ENCODE measurements around the gene PRKRIP1.
"Not testable (repeated sequence)": the region's sequence is repeated elsewhere in the genome, so short reads cannot be mapped to it uniquely, and the experiment has no call there.

The PRKRIP1 gene

GRCh38 chr7:102460467-102460866 is 64.3 kb downstream of the PRKRIP1 start:
- DNase-seq = no peak

DNA sequence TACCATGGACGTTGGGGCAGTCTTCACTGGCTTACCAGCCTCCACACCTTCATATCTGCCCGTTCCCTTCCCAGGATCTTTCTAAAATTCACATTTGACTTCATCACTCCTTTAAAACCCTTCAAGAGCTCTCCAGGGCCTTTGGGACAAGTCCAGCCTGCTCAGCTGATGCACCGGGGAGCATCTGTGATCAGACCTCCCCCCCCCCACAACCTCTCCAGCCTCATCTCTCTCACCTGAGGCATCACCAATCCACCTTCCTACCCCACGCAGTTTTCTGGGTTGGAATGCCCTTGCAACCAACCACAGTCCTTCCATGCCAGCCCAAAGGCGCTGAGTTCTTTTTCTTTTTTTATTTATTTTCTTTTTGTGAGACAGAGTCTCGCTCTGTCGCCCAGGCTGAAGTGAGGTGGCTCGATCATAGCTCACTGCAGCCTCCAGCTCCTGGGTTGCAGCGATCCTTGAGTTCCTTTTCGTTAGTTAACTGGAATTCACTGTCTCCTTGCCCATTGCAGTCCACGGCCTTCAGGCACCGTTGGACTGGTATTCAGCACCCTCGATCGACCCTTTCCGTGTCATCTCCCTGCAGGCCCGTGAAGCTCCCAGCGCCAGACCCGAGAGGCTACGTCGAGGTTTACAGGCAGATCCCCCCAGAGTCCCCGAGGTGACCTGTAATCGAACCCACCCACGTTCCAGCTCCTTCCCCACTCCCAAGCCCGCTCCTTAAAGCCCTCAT is 67.8 kb downstream of the PRKRIP1 start:
- DNase-seq = no peak

- DNase-seq = peak; percentile 96
Measured at GRCh38 chr7:102464577-102465280, 68.6 kb downstream of the PRKRIP1 start, which contains the start of the genes ALKBH4 and LRWD1. Gene ALKBH4, minus strand, starts transcription at chr7:102464863. Its CDS starts 27 bp downstream, at chr7:102464836. Gene LRWD1, plus strand, starts transcription at chr7:102464984. Its CDS starts 97 bp downstream, at chr7:102465081.

GRCh38 chr7:102466097-102466496 is 69.9 kb downstream of the PRKRIP1 start:
- no peak for DNase-seq

DNA sequence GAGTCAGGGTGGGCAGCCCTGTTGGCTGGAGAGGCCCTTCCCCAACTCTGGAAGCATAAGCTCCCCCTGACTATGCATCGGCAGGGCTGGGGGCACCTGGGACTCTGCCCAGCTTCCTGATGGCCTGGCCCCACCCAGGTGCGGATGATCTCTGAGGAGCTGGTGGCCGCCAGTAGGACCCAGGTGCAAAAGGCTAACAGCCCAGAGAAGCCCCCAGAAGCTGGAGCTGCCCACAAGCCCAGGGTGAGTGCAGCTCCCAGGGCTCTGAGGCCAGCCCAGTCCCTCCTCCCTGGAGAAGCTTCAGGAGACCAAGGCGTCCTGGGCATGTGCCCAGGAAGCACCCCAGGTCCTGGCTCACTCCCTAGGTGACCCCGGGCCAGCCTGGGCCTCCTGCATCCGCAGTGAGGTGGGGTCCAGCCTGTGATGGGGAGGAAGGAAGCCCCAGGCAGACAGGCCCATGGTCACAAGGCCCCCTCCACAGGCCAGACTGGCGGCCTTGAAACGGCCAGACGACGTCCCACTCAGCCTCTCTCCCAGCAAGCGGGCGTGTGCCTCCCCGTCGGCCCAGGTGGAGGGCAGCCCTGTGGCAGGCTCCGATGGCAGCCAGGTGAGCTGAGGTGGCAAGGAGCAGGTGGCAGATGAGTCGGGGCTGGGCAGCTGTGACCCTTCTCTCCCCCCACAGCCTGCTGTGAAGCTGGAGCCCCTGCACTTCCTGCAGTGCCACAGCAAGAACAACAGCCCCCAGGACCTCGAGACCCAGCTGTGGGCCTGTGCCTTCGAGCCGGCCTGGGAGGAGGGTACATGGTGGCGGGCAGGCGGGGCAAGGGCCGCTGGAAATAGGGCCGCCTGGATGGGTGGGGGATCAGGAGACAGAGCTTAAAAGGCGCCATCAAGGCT is 71.7 kb downstream of the PRKRIP1 start:
- no peak for DNase-seq

GRCh38 chr7:102468478-102469350 is 72.6 kb downstream of the PRKRIP1 start:
- DNase-seq = no peak

DNA sequence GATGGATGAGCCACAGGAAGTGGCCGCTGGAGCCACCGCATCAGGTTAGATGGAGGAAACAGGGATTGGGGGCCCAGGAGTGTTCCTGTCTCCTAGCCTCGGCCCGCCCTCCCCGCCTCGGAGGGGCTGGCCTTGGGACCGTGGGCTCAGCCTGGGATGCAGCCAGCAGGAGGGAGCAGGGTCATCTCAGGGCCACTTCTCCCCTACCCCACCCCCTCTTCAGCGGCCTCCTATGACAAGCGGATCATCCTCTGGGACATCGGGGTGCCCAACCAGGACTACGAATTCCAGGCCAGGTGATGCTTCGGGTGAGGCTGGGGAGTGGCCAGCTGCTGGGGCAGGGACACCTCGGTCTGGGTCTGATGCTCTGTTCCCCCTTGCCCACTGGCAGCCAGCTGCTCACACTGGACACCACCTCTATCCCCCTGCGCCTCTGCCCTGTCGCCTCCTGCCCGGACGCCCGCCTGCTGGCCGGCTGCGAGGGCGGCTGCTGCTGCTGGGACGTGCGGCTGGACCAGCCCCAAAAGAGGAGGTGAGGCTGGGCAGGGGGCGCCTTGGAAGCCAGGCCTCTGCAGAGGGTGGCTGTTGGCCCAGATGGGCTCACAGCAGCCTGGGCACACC is 73.3 kb downstream of the PRKRIP1 start:
- no peak for DNase-seq

- no peak for DNase-seq
Measured at GRCh38 chr7:102469972-102470825, 74.0 kb downstream of the PRKRIP1 start.

DNA sequence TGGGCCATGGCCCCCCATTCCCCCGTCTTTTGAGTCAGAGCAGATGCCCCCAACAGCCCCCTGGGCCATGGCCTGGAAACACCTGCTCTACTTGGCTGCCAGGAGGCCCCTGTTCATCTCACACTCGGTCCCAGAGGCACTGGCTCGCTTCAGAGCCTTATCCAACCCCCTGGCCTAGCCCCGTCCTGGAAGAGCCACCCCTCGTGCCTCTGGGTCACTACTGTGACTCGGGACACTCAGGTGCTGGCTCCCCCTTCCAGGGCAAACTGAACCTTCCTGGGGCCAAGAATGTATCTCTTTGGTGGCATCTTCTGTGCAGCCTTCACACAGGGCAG is 75.6 kb downstream of the PRKRIP1 start:
- DNase-seq = no peak

DNA sequence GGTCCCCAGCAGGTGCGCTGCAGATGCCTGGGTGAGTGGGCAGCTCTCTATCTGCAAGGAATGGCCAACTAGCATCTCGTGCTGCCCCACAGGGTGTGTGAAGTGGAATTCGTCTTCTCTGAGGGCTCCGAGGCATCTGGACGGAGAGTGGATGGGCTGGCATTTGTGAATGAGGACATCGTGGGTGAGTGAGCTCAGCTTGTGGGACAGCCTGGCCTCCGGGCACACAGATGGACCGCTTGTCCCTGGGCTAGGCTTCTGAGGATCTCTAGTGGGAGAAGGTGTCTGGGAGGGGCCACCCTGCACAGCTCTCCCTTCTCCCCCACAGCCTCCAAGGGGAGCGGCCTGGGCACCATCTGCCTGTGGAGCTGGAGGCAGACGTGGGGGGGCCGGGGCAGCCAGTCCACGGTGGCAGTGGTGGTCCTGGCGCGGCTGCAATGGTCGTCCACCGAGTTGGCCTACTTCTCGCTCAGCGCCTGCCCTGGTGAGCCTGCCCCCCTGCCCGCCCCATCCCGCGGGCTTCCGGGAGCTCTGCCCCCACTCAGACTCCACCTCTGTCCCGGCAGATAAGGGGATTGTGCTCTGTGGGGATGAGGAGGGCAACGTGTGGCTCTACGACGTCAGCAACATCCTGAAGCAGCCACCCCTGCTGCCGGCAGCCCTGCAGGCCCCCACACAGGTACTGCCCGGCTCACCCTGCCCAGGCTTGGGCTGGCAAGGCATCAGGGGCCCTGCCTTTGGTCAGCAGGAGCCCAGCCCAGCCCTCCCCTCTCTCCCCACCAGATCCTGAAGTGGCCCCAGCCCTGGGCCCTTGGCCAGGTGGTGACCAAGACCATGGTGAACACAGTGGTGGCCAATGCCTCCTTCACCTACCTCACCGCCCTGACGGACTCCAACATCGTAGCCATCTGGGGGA is 76.2 kb downstream of the PRKRIP1 start:
- DNase-seq = no peak

- DNase-seq = no peak
Measured at GRCh38 chr7:102473271-102473991, 77.3 kb downstream of the PRKRIP1 start.

- not testable (repeated sequence) for DNase-seq
Measured at GRCh38 chr7:102474116-102474515, 78.0 kb downstream of the PRKRIP1 start.

DNA sequence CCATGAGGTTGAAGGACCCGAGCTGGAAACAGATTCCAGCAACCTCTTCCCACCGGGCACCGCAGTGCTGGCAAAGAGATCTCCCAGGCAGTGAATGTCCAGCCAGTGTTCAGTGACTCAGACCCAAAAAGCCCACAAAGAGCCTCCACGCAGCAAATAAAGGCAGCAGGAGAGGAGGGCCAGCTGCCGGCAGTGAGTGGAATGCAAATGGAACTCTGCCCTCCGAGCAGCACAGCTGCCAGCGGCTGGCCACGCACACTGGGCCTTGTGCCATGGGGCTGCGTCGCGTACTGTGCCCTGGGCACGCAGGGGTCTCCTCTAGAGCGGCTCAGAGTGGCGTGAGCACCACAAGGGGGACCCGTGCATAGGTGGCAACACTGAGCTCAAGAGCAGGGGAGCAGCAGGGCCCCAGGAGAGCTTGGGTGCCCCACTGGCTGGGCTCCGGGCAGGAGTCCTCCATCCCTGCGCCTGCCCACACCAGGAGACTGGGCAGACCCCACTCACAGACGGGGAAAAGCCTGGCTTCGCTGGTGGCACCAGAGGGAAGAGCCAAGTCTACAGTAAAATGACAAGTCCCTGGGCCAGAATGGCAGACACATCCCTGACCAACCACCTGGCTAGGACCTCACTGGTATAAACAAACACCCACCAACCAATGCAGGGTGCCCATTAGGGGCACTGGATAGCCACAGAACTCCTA is 78.7 kb downstream of the PRKRIP1 start:
- not testable (repeated sequence) for DNase-seq

Data from 8988T (cell line).